OCI-LY7 (cell line): ENCODE results near the gene ZBTB20. TPM values are rescaled to one million over a fixed set of nuclear protein-coding genes. Genes with fewer than 3 reads are reported as not detected.

ENCODE experiments used
- BruUV-seq: library from RNA; stranded (reverse); fragments of 400-500 nt; replicated peaks from 2 replicates; lab custom pipeline; 2021; lab: Mats Ljungman, UMichigan
- CTCF ChIA-PET: fragments of 300-600 bp; sonication (Branson Sonifier 250); formaldehyde crosslinking; loops from one replicate; lab custom pipeline; 2022; ENCODE audit warnings: antibody characterized with exemption; ENCODE audit not compliant: unreplicated experiment; lab: Charles Lee
- POLR2A ChIA-PET: fragments of 300-600 bp; sonication (Branson Sonifier 250); formaldehyde crosslinking; loops from one replicate; lab custom pipeline; 2022; ENCODE audit warnings: antibody characterized with exemption; lab: Charles Lee
- DNase-seq: peaks from one replicate; pipeline ENCODE4 v3.0.0-alpha.2; 2015; ENCODE audit warnings: low spot score
- H2AFZ ChIP-seq: fragments of 200-600 bp; sonication (generic), shearing (Covaris generic); 2 replicates; pipeline ENCODE4 v1.6.1; 2014; ENCODE audit warnings: mild to moderate bottlenecking, antibody characterized with exemption, low read length, moderate library complexity
- H3K27ac ChIP-seq: fragments of 200-600 bp; sonication (generic); 2 replicates; pipeline ENCODE4 v1.5.1; 2014; ENCODE audit warnings: mixed run types, low read depth, mild to moderate bottlenecking, moderate library complexity, low read length, inconsistent platforms; ENCODE audit not compliant: poor library complexity, severe bottlenecking
- H3K36me3 ChIP-seq: fragments of 200-600 bp; sonication (generic); 2 replicates; pipeline ENCODE4 v1.6.1; 2014; ENCODE audit warnings: mild to moderate bottlenecking, antibody characterized with exemption, low read length, moderate library complexity, mixed read lengths; ENCODE audit not compliant: insufficient read depth
- H3K4me1 ChIP-seq: fragments of 200-600 bp; sonication (generic); 2 replicates; pipeline ENCODE4 v1.5.1; 2014; ENCODE audit warnings: mild to moderate bottlenecking, low read length; ENCODE audit not compliant: insufficient read depth, poor library complexity, severe bottlenecking
- H3K4me2 ChIP-seq: fragments of 200-600 bp; sonication (generic); 2 replicates; pipeline ENCODE4 v1.6.1; 2014; ENCODE audit warnings: mild to moderate bottlenecking, low read length
- H3K4me3 ChIP-seq: fragments of 200-600 bp; sonication (generic); 2 replicates; pipeline ENCODE4 v1.5.1; 2014; ENCODE audit warnings: mild to moderate bottlenecking, low read depth, low read length; ENCODE audit not compliant: poor library complexity, severe bottlenecking
- H3K79me2 ChIP-seq: fragments of 200-600 bp; sonication (generic); 2 replicates; pipeline ENCODE4 v1.6.1; 2016; ENCODE audit warnings: low read depth, mild to moderate bottlenecking, low read length, moderate library complexity, mixed read lengths; ENCODE audit not compliant: insufficient read depth
- H3K9me2 ChIP-seq: fragments of 200-600 bp; sonication (generic); 2 replicates; pipeline ENCODE4 v1.6.1; 2016; ENCODE audit warnings: mild to moderate bottlenecking, low read length, mixed read lengths; ENCODE audit not compliant: insufficient read depth
- H3K9me3 ChIP-seq: fragments of 200-600 bp; sonication (generic); 2 replicates; pipeline ENCODE4 v1.6.1; 2014; ENCODE audit warnings: mild to moderate bottlenecking, mixed run types, low read length, mixed read lengths
- H4K20me1 ChIP-seq: fragments of 200-600 bp; sonication (generic); 2 replicates; pipeline ENCODE4 v1.6.1; 2014; ENCODE audit warnings: mild to moderate bottlenecking, antibody characterized with exemption, low read length, moderate library complexity, mixed read lengths; ENCODE audit not compliant: insufficient read depth
- EZH2phosphoT487 ChIP-seq: fragments of 200-600 bp; sonication (generic); IDR thresholded peaks from 2 replicates; pipeline ENCODE4 v1.6.1; 2018; ENCODE audit warnings: low read depth, borderline replicate concordance, mild to moderate bottlenecking, mixed run types, antibody characterized with exemption, low read length, moderate library complexity, mixed read lengths
- intact Hi-C: fragments of 100-400 bp; cut with micrococcal nuclease; formaldehyde crosslinking; loops from one replicate; pipeline ENCODE4 v1.10.0; 2022; ENCODE audit not compliant: unreplicated experiment
- total RNA-seq, 2 experiments: library from RNA; depleted of rRNA in 1 of 2; stranded (reverse); fragments of >200 nt in 1 of 2; shearing (Covaris generic) in 1 of 2; gene quantifications; 2 replicates each; pipeline ENCODE4 v1.2.3, GENCODE V29; 2014 to 2022
- TF ChIP-seq, protein P1 (sequence below): fragments of 200-600 bp; sonication (generic); conservative IDR thresholded peaks from 2 replicates; pipeline ENCODE4 v1.5.1; 2014; ENCODE audit warnings: mild to moderate bottlenecking, antibody characterized with exemption, low read length, moderate library complexity, mixed read lengths

ZBTB20 gene
- total RNA-seq, 2 experiments from 2014 or later: 5.5 to 11.8 TPM

DNA sequence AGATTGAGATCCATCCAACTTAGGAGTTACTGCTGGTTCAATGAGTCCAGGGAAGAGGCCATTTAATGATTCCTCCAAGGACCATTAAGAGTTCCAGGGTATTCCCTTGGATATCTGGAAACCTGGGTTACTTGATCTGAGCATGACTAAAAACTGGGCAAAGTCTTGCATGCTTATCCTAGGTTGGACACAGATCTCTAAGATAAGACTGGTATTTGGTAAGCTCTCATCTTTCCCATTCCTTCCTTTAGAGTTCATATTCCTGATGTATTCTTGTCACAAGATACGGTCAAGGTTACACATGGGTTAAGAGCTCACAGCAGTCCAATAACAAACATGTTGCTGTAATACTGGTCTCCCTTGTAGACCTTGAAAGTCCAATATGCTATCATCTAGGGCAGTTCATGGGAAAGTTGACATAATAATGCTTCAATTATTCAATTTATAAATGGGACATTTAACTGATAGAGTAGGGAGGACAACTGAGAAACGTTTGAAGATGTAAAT, 551.5 kb downstream of the ZBTB20 start:
- Histone ChIP-seq H3K9me2 (no peaks in the 10 kb centered on the region), H3K79me2 (no peaks in the 10 kb centered on the region), H2AFZ (no peak overlapping the region), H3K27ac (no peak overlapping the region), H3K4me2 (no peak overlapping the region), H4K20me1 (no peaks in the 10 kb centered on the region), H3K4me3 (no peak overlapping the region), H3K36me3 (no peaks in the 10 kb centered on the region), H3K9me3 (no peaks in the 10 kb centered on the region), H3K4me1 (no peaks in the 10 kb centered on the region)
- intact Hi-C loops: no loop called here
- ChIA-PET CTCF (no interaction called here), POLR2A (interaction anchor here (1.4 kb wide), 1 partner anchor 11 kb away, joined by 6 read pairs; no protein-coding TSS in a partner anchor)
- no TSS peak for BruUV-seq
- no peak for DNase-seq
- TF ChIP-seq, protein P1, sequence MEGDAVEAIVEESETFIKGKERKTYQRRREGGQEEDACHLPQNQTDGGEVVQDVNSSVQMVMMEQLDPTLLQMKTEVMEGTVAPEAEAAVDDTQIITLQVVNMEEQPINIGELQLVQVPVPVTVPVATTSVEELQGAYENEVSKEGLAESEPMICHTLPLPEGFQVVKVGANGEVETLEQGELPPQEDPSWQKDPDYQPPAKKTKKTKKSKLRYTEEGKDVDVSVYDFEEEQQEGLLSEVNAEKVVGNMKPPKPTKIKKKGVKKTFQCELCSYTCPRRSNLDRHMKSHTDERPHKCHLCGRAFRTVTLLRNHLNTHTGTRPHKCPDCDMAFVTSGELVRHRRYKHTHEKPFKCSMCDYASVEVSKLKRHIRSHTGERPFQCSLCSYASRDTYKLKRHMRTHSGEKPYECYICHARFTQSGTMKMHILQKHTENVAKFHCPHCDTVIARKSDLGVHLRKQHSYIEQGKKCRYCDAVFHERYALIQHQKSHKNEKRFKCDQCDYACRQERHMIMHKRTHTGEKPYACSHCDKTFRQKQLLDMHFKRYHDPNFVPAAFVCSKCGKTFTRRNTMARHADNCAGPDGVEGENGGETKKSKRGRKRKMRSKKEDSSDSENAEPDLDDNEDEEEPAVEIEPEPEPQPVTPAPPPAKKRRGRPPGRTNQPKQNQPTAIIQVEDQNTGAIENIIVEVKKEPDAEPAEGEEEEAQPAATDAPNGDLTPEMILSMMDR: no peak
- TF ChIP-seq EZH2phosphoT487: no peak

GRCh38 chr3:114590309-114591047, 556.6 kb downstream of the ZBTB20 start:
- no peak overlapping the region for H2AFZ ChIP-seq
- BruUV-seq: no TSS peak
- H3K79me2 ChIP-seq: no peaks in the 10 kb centered on the region
- no peak for TF ChIP-seq EZH2phosphoT487
- TF ChIP-seq, protein P1: no peak
- H4K20me1 ChIP-seq: no peaks in the 10 kb centered on the region
- no peak overlapping the region for H3K27ac ChIP-seq
- no peaks in the 10 kb centered on the region for H3K9me2 ChIP-seq
- ChIA-PET CTCF (no interaction called here), POLR2A (interaction anchor here (0.6 to 2.2 kb wide), 2 partner anchors 11 to 855 kb away, joined by 3 to 5 read pairs; no protein-coding TSS in a partner anchor)
- DNase-seq: no peak
- H3K4me2 ChIP-seq: no peak overlapping the region
- H3K9me3 ChIP-seq: no peaks in the 10 kb centered on the region
- H3K4me3 ChIP-seq: no peak overlapping the region
- no peaks in the 10 kb centered on the region for H3K4me1 ChIP-seq
- intact Hi-C loops: no loop called here
- no peaks in the 10 kb centered on the region for H3K36me3 ChIP-seq

DNA sequence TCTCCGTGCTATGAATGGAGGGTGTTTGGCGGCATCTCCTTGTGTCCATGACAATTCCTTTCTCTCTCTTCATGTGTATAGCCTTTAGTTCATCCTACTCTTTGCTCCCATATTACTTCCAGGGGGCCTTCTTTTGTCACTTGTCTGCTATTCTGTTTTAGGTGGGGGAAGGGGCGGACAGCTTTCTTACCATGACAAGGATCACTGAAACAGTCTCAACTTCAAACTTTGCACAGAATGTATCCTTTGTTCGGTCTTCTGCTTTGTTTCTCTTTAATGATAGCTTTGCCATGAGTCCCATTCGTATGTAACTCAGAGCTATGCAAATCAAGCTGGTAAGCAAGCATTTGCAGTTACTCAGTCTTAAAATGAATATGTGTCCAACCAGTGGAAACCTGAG, 559.1 kb downstream of the ZBTB20 start:
- Histone ChIP-seq H3K9me3 (no peaks in the 10 kb centered on the region), H4K20me1 (no peaks in the 10 kb centered on the region), H3K36me3 (no peaks in the 10 kb centered on the region), H3K4me3 (no peak overlapping the region), H3K27ac (no peak overlapping the region), H3K4me1 (no peaks in the 10 kb centered on the region), H3K79me2 (no peaks in the 10 kb centered on the region), H3K9me2 (no peaks in the 10 kb centered on the region), H2AFZ (no peak overlapping the region), H3K4me2 (no peak overlapping the region)
- intact Hi-C loops: no loop called here
- ChIA-PET CTCF (no interaction called here), POLR2A (interaction anchor here (0.7 kb wide), 1 partner anchor 1748 kb away, joined by 3 read pairs; no protein-coding TSS in a partner anchor)
- no peak for DNase-seq
- TF ChIP-seq EZH2phosphoT487: no peak
- TF ChIP-seq, protein P1: no peak
- no TSS peak for BruUV-seq
